SK-N-SH treated with all-trans-retinoic acid at 6 μM for 48 hours (cell line): ENCODE data around the gene RNF224.
A peak's percentile ranks its signal among the peaks of the same experiment; 100 is the strongest.
"Not testable (repeated sequence)": the region's sequence is repeated elsewhere in the genome, so short reads cannot be mapped to it uniquely, and the experiment has no call there.

Experiments
- ATAC-seq: fragments of 200-7000 bp; cut with Tn5 transposase; 3 replicates; pipeline ENCODE4 v1.9.1; 2020; ENCODE audit warnings: mild to moderate bottlenecking, moderate library complexity
- ARNTL ChIP-seq: fragments of 450-650 bp; formaldehyde crosslinking; IDR thresholded peaks from 2 replicates; pipeline ENCODE4 v1.5.0; 2020; ENCODE audit warnings: low read depth, mild to moderate bottlenecking, moderate library complexity, borderline replicate concordance
- BACH2 ChIP-seq: fragments of 250-450 bp; sonication (Bioruptor Pico); IDR thresholded peaks from 2 replicates; pipeline ENCODE4 v1.9.0; 2021; ENCODE audit warnings: mild to moderate bottlenecking, borderline replicate concordance
- ESRRG ChIP-seq: fragments of 250-450 bp; sonication (Bioruptor Pico); IDR thresholded peaks from 2 replicates; pipeline ENCODE4 v1.6.1; 2021; ENCODE audit warnings: mild to moderate bottlenecking
- GLIS3 ChIP-seq: fragments of 250-450 bp; sonication (Bioruptor Pico); IDR thresholded peaks from 2 replicates; pipeline ENCODE4 v1.5.0; 2020; ENCODE audit warnings: mild to moderate bottlenecking, moderate library complexity
- ISL1 ChIP-seq: fragments of 250-450 bp; sonication (Bioruptor Pico); IDR thresholded peaks from 2 replicates; pipeline ENCODE4 v2.1.2; 2022; ENCODE audit warnings: mild to moderate bottlenecking, moderate library complexity
- TOX ChIP-seq: fragments of 250-450 bp; sonication (Bioruptor Pico); IDR thresholded peaks from 2 replicates; pipeline ENCODE4 v1.8.0; 2021; ENCODE audit warnings: mild to moderate bottlenecking, moderate library complexity, borderline replicate concordance
- ZC3H10 ChIP-seq: fragments of 250-450 bp; sonication (Bioruptor Pico); IDR thresholded peaks from 2 replicates; pipeline ENCODE4 v1.5.1; 2021; ENCODE audit warnings: mild to moderate bottlenecking, moderate library complexity
- ZFP3 ChIP-seq: fragments of 250-450 bp; sonication (Bioruptor Pico); IDR thresholded peaks from 2 replicates; pipeline ENCODE4 v1.5.0; 2020; ENCODE audit warnings: mild to moderate bottlenecking, moderate library complexity
- ZFP30 ChIP-seq: fragments of 450-650 bp; formaldehyde crosslinking; IDR thresholded peaks from 2 replicates; pipeline ENCODE4 v1.5.0; 2022; ENCODE audit warnings: mild to moderate bottlenecking, moderate library complexity
- ZNF565 ChIP-seq: fragments of 450-650 bp; formaldehyde crosslinking; conservative IDR thresholded peaks from 2 replicates; pipeline ENCODE4 v1.5.0; 2020; ENCODE audit warnings: low read depth, mild to moderate bottlenecking, moderate library complexity
- ZNF70 ChIP-seq: fragments of 450-650 bp; formaldehyde crosslinking; IDR thresholded peaks from 2 replicates; pipeline ENCODE4 v1.5.0; 2020; ENCODE audit warnings: mild to moderate bottlenecking, moderate library complexity
- ZNF8 ChIP-seq: fragments of 450-650 bp; formaldehyde crosslinking; IDR thresholded peaks from 2 replicates; pipeline ENCODE4 v1.5.0; 2020; ENCODE audit warnings: mild to moderate bottlenecking, moderate library complexity
- TF ChIP-seq, protein P1 (sequence below): fragments of 250-450 bp; sonication (Bioruptor Pico); IDR thresholded peaks from 2 replicates; pipeline ENCODE4 v1.8.0; 2020; ENCODE audit warnings: mild to moderate bottlenecking, moderate library complexity, borderline replicate concordance
- TF ChIP-seq, protein P2 (sequence below): fragments of 250-450 bp; sonication (Bioruptor Pico); IDR thresholded peaks from 2 replicates; pipeline ENCODE4 v1.8.0; 2021; ENCODE audit warnings: low read depth, mild to moderate bottlenecking, moderate library complexity, borderline replicate concordance
- TF ChIP-seq, protein P3 (sequence below): fragments of 250-450 bp; sonication (Bioruptor Pico); IDR thresholded peaks from 2 replicates; pipeline ENCODE4 v1.5.0; 2020; ENCODE audit warnings: mild to moderate bottlenecking, moderate library complexity
- TF ChIP-seq, protein P4 (sequence below): fragments of 250-450 bp; sonication (Bioruptor Pico); IDR thresholded peaks from 2 replicates; pipeline ENCODE4 v1.5.1; 2021; ENCODE audit warnings: mild to moderate bottlenecking, moderate library complexity
- TF ChIP-seq, protein P5 (sequence below): fragments of 250-450 bp; sonication (Bioruptor Pico); IDR thresholded peaks from 2 replicates; pipeline ENCODE4 v1.5.1; 2020; ENCODE audit warnings: low read depth, mild to moderate bottlenecking, moderate library complexity

The RNF224 gene

DNA sequence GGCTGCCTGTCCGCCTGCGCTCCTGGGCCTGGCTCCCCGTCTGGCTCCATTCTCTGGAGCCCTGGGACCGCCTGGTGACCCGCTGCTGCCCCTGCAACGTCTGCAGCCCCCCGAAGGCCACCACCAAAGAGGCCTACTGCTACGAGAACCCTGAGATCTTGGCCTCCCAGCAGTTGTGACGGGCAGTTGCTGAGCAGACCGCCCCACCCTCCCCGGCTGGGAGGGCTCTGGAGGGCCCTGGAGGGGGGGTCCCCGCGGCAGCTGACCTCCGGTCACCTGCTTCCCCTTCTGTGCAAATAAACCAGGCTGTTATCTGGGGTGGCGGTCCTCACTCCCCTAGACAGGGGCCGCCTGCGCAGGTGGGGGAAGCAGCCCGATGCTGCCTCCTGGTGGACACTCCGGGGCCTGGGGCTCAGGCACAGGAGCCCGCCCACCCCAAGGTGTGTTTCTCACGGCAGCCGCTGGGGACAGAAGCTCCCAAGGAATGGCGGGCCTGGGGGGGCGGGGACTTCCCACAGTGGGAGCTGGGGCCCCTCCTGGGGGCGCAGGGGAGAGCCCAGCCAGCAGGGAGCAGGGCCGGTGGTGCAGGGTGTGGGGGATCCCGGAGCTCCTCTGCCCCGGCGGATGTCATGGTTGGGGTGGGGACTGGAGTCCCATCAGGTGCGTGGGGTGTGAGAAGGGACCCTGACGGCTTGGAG lies 9.1 kb downstream of the RNF224 start:
- peak; percentile 65 for ATAC-seq
- TF ChIP-seq, protein P1, sequence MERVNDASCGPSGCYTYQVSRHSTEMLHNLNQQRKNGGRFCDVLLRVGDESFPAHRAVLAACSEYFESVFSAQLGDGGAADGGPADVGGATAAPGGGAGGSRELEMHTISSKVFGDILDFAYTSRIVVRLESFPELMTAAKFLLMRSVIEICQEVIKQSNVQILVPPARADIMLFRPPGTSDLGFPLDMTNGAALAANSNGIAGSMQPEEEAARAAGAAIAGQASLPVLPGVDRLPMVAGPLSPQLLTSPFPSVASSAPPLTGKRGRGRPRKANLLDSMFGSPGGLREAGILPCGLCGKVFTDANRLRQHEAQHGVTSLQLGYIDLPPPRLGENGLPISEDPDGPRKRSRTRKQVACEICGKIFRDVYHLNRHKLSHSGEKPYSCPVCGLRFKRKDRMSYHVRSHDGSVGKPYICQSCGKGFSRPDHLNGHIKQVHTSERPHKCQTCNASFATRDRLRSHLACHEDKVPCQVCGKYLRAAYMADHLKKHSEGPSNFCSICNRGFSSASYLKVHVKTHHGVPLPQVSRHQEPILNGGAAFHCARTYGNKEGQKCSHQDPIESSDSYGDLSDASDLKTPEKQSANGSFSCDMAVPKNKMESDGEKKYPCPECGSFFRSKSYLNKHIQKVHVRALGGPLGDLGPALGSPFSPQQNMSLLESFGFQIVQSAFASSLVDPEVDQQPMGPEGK (CRISPR knock-in tag): peak; percentile 42; the same call in 1 of the 2 replicates
- no peak for TF ChIP-seq TOX (CRISPR knock-in tag)
- TF ChIP-seq, all 23 proteins: peak for 1

DNA sequence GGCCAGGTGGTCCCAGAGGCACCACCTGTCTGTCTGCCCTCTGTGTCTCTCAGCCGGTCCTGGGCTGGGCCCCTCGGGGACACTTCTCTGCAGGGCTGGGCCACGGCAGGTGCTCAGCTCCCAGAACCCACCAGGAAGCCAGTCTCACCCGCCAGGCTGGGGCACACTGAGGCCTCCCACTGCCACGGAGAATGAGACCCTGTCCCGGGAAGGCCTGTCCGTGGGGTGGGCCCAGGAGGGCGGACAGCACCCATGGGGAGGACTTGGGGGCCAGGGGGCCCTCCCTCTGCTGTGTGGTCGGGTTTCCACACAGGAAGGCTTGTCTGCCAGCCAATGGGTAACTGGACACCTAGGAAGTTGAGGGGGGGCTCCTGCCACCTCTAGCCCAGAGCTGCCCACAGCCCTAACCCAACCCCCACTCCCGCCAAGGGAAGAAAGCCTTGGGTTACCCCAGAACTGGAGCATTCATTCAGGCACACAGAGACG lies 9.7 kb downstream of the RNF224 start:
- ATAC-seq: no peak
- TF ChIP-seq ZC3H10 (CRISPR knock-in tag) (no peak), ZFP3 (CRISPR knock-in tag) (no peak), ZNF70 (CRISPR knock-in tag) (no peak), ESRRG (no peak), ZFP30 (CRISPR knock-in tag) (no peak), TOX (CRISPR knock-in tag) (no peak), ISL1 (CRISPR knock-in tag) (no peak), ZNF565 (CRISPR knock-in tag) (no peak), GLIS3 (CRISPR knock-in tag) (no peak), ARNTL (no peak), ZNF8 (CRISPR knock-in tag) (no peak), BACH2 (CRISPR knock-in tag) (no peak)
- TF ChIP-seq, protein P2, sequence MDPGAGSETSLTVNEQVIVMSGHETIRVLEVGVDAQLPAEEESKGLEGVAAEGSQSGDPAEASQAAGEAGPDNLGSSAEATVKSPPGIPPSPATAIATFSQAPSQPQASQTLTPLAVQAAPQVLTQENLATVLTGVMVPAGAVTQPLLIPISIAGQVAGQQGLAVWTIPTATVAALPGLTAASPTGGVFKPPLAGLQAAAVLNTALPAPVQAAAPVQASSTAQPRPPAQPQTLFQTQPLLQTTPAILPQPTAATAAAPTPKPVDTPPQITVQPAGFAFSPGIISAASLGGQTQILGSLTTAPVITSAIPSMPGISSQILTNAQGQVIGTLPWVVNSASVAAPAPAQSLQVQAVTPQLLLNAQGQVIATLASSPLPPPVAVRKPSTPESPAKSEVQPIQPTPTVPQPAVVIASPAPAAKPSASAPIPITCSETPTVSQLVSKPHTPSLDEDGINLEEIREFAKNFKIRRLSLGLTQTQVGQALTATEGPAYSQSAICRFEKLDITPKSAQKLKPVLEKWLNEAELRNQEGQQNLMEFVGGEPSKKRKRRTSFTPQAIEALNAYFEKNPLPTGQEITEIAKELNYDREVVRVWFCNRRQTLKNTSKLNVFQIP: no peak
- TF ChIP-seq, protein P3, sequence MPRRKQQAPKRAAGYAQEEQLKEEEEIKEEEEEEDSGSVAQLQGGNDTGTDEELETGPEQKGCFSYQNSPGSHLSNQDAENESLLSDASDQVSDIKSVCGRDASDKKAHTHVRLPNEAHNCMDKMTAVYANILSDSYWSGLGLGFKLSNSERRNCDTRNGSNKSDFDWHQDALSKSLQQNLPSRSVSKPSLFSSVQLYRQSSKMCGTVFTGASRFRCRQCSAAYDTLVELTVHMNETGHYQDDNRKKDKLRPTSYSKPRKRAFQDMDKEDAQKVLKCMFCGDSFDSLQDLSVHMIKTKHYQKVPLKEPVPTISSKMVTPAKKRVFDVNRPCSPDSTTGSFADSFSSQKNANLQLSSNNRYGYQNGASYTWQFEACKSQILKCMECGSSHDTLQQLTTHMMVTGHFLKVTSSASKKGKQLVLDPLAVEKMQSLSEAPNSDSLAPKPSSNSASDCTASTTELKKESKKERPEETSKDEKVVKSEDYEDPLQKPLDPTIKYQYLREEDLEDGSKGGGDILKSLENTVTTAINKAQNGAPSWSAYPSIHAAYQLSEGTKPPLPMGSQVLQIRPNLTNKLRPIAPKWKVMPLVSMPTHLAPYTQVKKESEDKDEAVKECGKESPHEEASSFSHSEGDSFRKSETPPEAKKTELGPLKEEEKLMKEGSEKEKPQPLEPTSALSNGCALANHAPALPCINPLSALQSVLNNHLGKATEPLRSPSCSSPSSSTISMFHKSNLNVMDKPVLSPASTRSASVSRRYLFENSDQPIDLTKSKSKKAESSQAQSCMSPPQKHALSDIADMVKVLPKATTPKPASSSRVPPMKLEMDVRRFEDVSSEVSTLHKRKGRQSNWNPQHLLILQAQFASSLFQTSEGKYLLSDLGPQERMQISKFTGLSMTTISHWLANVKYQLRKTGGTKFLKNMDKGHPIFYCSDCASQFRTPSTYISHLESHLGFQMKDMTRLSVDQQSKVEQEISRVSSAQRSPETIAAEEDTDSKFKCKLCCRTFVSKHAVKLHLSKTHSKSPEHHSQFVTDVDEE (CRISPR knock-in tag): no peak
- TF ChIP-seq, protein P4, sequence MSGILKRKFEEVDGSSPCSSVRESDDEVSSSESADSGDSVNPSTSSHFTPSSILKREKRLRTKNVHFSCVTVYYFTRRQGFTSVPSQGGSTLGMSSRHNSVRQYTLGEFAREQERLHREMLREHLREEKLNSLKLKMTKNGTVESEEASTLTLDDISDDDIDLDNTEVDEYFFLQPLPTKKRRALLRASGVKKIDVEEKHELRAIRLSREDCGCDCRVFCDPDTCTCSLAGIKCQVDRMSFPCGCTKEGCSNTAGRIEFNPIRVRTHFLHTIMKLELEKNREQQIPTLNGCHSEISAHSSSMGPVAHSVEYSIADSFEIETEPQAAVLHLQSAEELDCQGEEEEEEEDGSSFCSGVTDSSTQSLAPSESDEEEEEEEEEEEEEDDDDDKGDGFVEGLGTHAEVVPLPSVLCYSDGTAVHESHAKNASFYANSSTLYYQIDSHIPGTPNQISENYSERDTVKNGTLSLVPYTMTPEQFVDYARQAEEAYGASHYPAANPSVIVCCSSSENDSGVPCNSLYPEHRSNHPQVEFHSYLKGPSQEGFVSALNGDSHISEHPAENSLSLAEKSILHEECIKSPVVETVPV: no peak

DNA sequence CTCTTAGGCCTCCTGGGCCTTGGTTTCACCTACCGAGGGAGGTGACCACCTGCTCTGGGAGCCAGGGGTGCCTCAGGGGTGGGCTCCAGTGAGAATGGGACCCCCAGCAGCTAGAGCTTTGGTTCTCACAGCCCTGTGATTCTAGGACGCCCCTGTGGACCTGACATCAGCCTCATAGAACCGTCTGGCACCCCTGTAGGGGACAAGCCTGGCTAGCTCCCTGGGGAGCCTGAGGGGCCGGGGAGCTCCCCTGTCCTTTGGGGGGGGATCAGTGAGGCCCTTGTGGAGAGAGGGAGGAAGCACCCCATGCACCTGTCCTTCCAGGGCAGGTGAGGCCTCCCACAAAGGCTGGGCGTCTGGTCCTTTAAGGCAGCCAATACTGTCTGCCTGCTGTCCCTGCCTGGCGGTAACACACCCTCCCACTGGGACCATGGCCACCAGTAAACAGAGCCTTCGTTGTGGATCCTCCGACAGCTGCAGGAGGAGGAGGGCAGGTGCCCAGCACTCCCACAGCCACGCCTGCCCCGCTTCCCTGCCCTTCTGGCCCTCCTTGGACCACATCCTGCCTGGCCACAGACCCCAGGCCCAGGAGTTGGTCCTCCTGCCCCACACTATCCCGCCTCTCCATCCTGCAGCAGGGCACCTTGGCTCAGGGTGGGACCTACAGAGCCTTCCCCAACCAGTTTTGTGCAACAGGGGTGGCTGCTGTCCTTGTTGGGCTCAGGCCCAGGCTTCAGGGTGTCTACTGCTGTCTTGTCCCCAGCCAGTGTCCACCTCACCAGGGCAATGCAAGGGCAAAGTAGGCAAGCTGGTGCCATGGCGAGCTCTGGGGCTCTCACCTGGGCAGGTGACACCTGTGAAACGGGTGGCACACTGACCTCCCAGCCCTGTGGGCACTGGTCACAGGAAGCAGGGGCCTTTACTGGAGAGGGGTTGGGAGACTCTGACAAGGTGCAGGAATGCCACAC lies 10.7 kb downstream of the RNF224 start:
- TF ChIP-seq, protein P5, sequence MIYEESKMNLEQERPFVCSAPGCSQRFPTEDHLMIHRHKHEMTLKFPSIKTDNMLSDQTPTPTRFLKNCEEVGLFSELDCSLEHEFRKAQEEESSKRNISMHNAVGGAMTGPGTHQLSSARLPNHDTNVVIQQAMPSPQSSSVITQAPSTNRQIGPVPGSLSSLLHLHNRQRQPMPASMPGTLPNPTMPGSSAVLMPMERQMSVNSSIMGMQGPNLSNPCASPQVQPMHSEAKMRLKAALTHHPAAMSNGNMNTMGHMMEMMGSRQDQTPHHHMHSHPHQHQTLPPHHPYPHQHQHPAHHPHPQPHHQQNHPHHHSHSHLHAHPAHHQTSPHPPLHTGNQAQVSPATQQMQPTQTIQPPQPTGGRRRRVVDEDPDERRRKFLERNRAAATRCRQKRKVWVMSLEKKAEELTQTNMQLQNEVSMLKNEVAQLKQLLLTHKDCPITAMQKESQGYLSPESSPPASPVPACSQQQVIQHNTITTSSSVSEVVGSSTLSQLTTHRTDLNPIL: no peak
- TF ChIP-seq, protein P4: no peak
- no peak for ATAC-seq

DNA sequence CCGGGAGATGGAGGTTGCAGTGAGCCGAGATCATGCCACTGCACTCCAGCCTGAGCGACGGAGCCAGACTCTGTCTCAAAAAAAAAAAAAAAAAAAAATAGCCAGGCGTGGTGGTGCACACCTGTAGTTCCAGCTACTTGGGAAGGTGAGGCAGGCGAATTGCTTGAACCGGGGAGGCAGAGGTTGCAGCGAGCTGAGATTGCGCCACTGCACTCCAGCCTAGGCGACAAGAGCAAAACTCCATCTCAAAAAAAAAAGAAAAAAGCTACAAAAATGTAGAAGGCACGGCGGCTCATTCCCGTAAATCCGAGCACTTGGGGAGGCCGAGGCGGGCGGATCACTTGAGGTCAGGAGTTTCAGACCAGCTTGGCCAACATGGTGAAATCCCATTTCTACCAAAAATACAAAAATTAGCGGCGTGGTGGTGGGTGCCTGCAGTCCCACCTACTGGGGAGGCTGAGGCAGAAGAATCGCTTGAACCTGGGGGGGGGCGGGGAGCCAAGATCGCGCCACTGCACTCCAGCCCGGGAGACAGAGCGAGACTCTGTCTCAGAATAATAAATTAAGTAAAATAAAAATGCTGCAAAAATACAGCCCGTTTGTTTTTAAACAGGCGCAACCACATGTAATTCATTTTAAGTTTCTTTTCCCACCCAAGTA lies 12.4 kb downstream of the RNF224 start:
- ATAC-seq: not testable (repeated sequence)
